ENCODE measurements around the gene FBXO48.

DNA sequence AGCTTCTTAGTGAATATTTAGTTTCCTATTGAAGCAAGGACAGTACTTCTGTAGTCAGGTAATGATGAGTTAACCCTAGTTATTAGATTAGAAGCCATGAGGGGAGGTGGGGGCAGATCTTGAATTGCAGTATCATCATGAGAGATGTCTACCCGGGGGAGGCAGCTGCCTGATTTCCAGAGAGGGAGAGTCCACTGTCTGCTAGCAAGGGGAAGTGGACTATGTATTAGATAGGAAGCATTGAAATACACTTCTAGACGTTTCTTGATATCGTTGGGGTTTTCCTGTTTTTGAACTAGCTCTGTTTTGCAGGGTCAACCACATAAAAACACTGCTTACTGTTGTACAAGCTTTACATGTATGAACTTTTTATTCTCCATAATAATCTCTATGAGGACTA is 39.1 kb upstream of the FBXO48 start:
- TF ChIP-seq, protein P1, sequence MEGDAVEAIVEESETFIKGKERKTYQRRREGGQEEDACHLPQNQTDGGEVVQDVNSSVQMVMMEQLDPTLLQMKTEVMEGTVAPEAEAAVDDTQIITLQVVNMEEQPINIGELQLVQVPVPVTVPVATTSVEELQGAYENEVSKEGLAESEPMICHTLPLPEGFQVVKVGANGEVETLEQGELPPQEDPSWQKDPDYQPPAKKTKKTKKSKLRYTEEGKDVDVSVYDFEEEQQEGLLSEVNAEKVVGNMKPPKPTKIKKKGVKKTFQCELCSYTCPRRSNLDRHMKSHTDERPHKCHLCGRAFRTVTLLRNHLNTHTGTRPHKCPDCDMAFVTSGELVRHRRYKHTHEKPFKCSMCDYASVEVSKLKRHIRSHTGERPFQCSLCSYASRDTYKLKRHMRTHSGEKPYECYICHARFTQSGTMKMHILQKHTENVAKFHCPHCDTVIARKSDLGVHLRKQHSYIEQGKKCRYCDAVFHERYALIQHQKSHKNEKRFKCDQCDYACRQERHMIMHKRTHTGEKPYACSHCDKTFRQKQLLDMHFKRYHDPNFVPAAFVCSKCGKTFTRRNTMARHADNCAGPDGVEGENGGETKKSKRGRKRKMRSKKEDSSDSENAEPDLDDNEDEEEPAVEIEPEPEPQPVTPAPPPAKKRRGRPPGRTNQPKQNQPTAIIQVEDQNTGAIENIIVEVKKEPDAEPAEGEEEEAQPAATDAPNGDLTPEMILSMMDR (IDR thresholded peaks at IDR 0.05 in 2 of 3, conservative IDR thresholded peaks at IDR 0.05 in 1 of 3; ENCODE audit: control insufficient read depth in 2 of 3, extremely low read depth in 1 of 3, insufficient read depth in 1 of 3, low read depth in 3 of 3, low read length in 3 of 3) = no peak
- TF ChIP-seq HDAC6 (IDR thresholded peaks at IDR 0.05; ENCODE audit: unreplicated experiment) = no peak
- TF ChIP-seq, protein P2, sequence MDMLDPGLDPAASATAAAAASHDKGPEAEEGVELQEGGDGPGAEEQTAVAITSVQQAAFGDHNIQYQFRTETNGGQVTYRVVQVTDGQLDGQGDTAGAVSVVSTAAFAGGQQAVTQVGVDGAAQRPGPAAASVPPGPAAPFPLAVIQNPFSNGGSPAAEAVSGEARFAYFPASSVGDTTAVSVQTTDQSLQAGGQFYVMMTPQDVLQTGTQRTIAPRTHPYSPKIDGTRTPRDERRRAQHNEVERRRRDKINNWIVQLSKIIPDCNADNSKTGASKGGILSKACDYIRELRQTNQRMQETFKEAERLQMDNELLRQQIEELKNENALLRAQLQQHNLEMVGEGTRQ (IDR thresholded peaks at IDR 0.05; ENCODE audit: borderline replicate concordance, low read depth, low read length) = no peak
